NCI-H524 treated with DMSO at 0.1 percent for 48 hours (cell line): ENCODE data around the gene LARGE1.
"Not testable (repeated sequence)": the region's sequence is repeated elsewhere in the genome, so short reads cannot be mapped to it uniquely, and the experiment has no call there.

Experiments used
- DNase-seq: peaks from one replicate; lab custom pipeline; 2025; lab: John Stamatoyannopoulos, UW

LARGE1 gene

GRCh38 chr22:33593818-33594217 lies 326.5 kb downstream of the LARGE1 start:
- DNase-seq = no peak

GRCh38 chr22:33591946-33592345 lies 328.3 kb downstream of the LARGE1 start:
- DNase-seq = no peak

GRCh38 chr22:33589297-33589696 lies 331.0 kb downstream of the LARGE1 start:
- no peak for DNase-seq

GRCh38 chr22:33588860-33589259 lies 331.4 kb downstream of the LARGE1 start:
- DNase-seq = no peak

GRCh38 chr22:33584152-33584551 lies 336.1 kb downstream of the LARGE1 start:
- DNase-seq = no peak

GRCh38 chr22:33582822-33583400 lies 337.4 kb downstream of the LARGE1 start:
- DNase-seq = no peak

- DNase-seq = no peak
These were observed 340.0 kb downstream of the LARGE1 start for GRCh38 chr22:33580310-33580709.

GRCh38 chr22:33579448-33580093 lies 340.7 kb downstream of the LARGE1 start:
- DNase-seq = no peak

- DNase-seq = no peak
These were observed 341.5 kb downstream of the LARGE1 start for GRCh38 chr22:33578752-33579151.

GRCh38 chr22:33577862-33578411 lies 342.3 kb downstream of the LARGE1 start:
- DNase-seq = no peak

- no peak for DNase-seq
These were observed 344.1 kb downstream of the LARGE1 start for GRCh38 chr22:33576205-33576604.

- DNase-seq = no peak
These were observed 344.5 kb downstream of the LARGE1 start for GRCh38 chr22:33575771-33576170.

GRCh38 chr22:33575041-33575440 lies 345.2 kb downstream of the LARGE1 start:
- DNase-seq = no peak

- DNase-seq = no peak
These were observed 346.8 kb downstream of the LARGE1 start for GRCh38 chr22:33573479-33573878.

- no peak for DNase-seq
These were observed 348.2 kb downstream of the LARGE1 start for GRCh38 chr22:33572086-33572485.

- no peak for DNase-seq
These were observed 350.2 kb downstream of the LARGE1 start for GRCh38 chr22:33570110-33570509.

- DNase-seq = no peak
These were observed 350.7 kb downstream of the LARGE1 start for GRCh38 chr22:33569559-33569958.

GRCh38 chr22:33569018-33569417 lies 351.3 kb downstream of the LARGE1 start:
- no peak for DNase-seq

GRCh38 chr22:33566495-33566894 lies 353.8 kb downstream of the LARGE1 start:
- not testable (repeated sequence) for DNase-seq

GRCh38 chr22:33565580-33565995 lies 354.7 kb downstream of the LARGE1 start:
- no peak for DNase-seq

GRCh38 chr22:33564683-33565082 lies 355.6 kb downstream of the LARGE1 start:
- DNase-seq = no peak

- DNase-seq = no peak
These were observed 356.9 kb downstream of the LARGE1 start for GRCh38 chr22:33563220-33563964.

GRCh38 chr22:33562501-33562900 lies 357.8 kb downstream of the LARGE1 start:
- DNase-seq = no peak
